Large intestine (tissue), 3 donors: Measurements from ENCODE around the gene ANKRD11. TPM values are rescaled to one million over a fixed set of nuclear protein-coding genes. Genes with fewer than 3 reads are reported as not detected.
"Not testable (repeated sequence)": the region's sequence is repeated elsewhere in the genome, so short reads cannot be mapped to it uniquely, and the experiment has no call there.

Experiments
- DNase-seq, 2 donors: peaks; one replicate each; pipeline versions ENCODE4 v3.0.0 to v3.0.0-alpha.2; 2013
- H3K27ac ChIP-seq: one replicate; pipeline ENCODE4 v1.5.1; 2013; ENCODE audit warnings: low read length
- H3K27me3 ChIP-seq: 2 replicates; pipeline ENCODE4 v1.6.1; 2013; ENCODE audit warnings: low read length; ENCODE audit not compliant: control insufficient read depth, insufficient read depth
- H3K36me3 ChIP-seq: 2 replicates; pipeline ENCODE4 v1.6.1; 2013; ENCODE audit warnings: low read length; ENCODE audit not compliant: control insufficient read depth, insufficient read depth
- H3K4me1 ChIP-seq: one replicate; pipeline ENCODE4 v1.6.1; 2013; ENCODE audit warnings: low read length; ENCODE audit not compliant: control insufficient read depth, insufficient read depth
- H3K4me3 ChIP-seq: one replicate; pipeline ENCODE4 v1.5.1; 2013; ENCODE audit warnings: low read length
- H3K9me3 ChIP-seq: one replicate; pipeline ENCODE4 v1.6.1; 2013; ENCODE audit warnings: mild to moderate bottlenecking, low read depth, low read length, moderate library complexity; ENCODE audit not compliant: control insufficient read depth
- WGBS: methylation state at CpG from one replicate; pipeline ENCODE4 v1.1.5; 2013; ENCODE audit warnings: low lambda C conversion rate; ENCODE audit not compliant: insufficient coverage; 5-methylcytosine and 5-hydroxymethylcytosine counted together
- polyA plus RNA-seq: library from polyadenylated mRNA; unstranded; fragments of 120-200 nt; gene quantifications from one replicate; pipeline ENCODE4 v1.2.1, GENCODE V29; 2013

ANKRD11 gene
- polyA plus RNA-seq, 1 donor: 83.9 TPM

GRCh38 chr16:89433363-89433984, 56.9 kb downstream of the ANKRD11 start:
- H3K4me1 ChIP-seq: peaks cover 42% of the 10 kb centered on the region
- DNase-seq, H3K36me3 ChIP-seq, H3K4me3 ChIP-seq, H3K27ac ChIP-seq, H3K9me3 ChIP-seq, H3K27me3 ChIP-seq: not testable (repeated sequence)
- WGBS: no CpG with 5 or more reads among the region's 22 CpGs

GRCh38 chr16:89431630-89432029, 58.7 kb downstream of the ANKRD11 start:
- H3K36me3 ChIP-seq: peaks cover 6% of the 10 kb centered on the region
- no peaks in the 10 kb centered on the region for H3K27me3 ChIP-seq
- DNase-seq: no peak
- no peaks in the 10 kb centered on the region for H3K9me3 ChIP-seq
- H3K27ac ChIP-seq: peak overlapping the region; percentile 51
- no CpG with 5 or more reads among the region's 4 CpGs for WGBS
- H3K4me3 ChIP-seq: no peak overlapping the region
- H3K4me1 ChIP-seq: peaks cover 28% of the 10 kb centered on the region

DNA sequence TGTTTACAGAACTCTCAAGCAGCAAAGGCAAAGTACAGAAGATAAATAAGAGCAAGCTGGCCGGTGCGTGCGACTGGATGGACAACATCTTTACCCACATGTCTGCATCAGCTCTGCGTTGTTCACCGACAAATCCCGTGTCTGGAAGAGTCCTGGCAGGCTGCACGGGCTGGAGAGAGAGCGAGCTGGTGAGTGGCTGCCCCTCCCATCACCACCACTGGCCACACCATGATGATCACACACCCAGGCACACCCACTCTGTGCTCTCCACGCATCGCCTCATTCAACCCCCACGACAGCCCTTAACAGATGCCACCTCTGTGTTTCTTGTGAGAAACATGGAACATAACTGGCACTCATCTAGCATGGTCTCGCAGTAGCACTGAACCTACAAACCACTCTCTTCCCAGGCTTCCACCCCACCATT, 59.2 kb downstream of the ANKRD11 start:
- peak overlapping the region; percentile 51 for H3K27ac ChIP-seq
- no peaks in the 10 kb centered on the region for H3K27me3 ChIP-seq
- peaks cover 28% of the 10 kb centered on the region for H3K4me1 ChIP-seq
- peak in 1 of 2 donors; percentile 52 for DNase-seq
- no CpG with 5 or more reads among the region's 12 CpGs for WGBS
- H3K9me3 ChIP-seq: no peaks in the 10 kb centered on the region
- H3K36me3 ChIP-seq: peaks cover 9% of the 10 kb centered on the region
- H3K4me3 ChIP-seq: no peak overlapping the region

GRCh38 chr16:89430436-89431157, 59.8 kb downstream of the ANKRD11 start:
- Histone ChIP-seq H3K36me3 (peaks cover 9% of the 10 kb centered on the region), H3K27me3 (no peaks in the 10 kb centered on the region), H3K4me3 (no peak overlapping the region), H3K9me3 (no peaks in the 10 kb centered on the region), H3K27ac (peak overlapping the region; percentile 51), H3K4me1 (peaks cover 28% of the 10 kb centered on the region)
- 50% methylated on average over 1 of the region's 19 CpGs for WGBS
- DNase-seq: peak; percentile 74 to 81

- H3K4me1 ChIP-seq: peaks cover 24% of the 10 kb centered on the region
- H3K36me3 ChIP-seq, DNase-seq, H3K27me3 ChIP-seq, H3K27ac ChIP-seq, H3K4me3 ChIP-seq, H3K9me3 ChIP-seq: not testable (repeated sequence)
- no CpG with 5 or more reads among the region's 7 CpGs for WGBS
Measured at GRCh38 chr16:89428605-89429004, 61.8 kb downstream of the ANKRD11 start.

DNA sequence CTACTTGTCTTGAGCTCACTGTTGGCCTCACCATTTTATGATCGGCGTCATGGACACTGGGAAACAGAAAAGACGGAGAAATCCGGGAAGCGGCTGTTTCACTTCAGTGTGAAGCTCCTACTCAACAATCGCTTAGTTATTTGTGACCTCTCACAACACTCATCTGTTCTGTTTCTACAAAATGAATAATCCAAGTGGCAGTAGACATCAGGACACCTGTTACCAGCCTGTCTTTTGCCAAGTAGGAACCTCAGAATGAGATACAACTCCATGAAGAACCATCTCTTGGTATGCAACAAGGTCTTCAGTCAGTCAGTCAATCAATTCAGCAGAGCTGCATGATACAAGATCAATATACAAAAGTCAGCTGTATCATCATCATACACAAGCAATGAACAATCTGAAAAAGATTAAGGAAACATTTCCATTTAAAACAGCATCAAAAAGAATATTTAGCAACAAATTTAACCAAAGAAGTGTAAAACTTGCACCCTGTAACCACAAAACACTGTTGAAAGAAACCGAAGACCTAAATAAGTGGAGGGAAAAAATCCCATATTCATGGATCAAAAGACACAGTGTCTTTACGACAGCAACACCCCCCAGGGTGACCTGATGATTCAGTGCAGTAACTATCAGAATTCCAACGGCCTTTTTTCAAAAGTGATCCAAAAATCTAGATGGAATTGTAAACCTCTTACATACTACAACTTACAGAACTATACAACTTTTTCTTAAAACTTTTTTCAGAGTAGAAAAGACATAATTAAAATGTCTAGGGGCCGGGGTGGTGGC, 63.4 kb downstream of the ANKRD11 start:
- Histone ChIP-seq H3K4me3 (no peak overlapping the region), H3K9me3 (no peaks in the 10 kb centered on the region), H3K27ac (no peak overlapping the region), H3K27me3 (no peaks in the 10 kb centered on the region), H3K36me3 (peaks cover 9% of the 10 kb centered on the region), H3K4me1 (peaks cover 15% of the 10 kb centered on the region)
- WGBS: 100% methylated on average over 1 of the region's 10 CpGs
- DNase-seq: no peak

DNA sequence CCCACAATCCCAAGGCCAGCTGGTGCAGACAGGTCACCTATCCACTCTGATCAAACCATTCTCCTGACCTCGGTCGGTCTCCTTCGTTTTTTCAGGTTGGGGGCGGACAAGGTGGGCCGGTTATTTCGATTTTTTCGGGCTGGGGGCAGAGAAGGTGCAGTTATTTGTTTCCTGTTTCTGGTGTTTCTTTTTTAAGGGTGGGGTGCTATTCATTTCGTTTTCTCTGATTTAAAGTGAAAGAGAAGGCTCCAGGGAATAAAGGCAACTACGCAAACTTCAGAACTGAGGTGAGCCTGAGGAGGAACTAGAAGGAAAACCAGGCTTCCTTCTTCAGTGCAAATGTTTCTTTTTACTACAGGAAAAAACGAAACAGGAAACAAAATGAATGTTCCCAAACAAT, 64.8 kb downstream of the ANKRD11 start:
- no peak for DNase-seq
- Histone ChIP-seq H3K4me3 (no peak overlapping the region), H3K4me1 (peaks cover 2% of the 10 kb centered on the region), H3K27ac (no peak overlapping the region), H3K9me3 (no peaks in the 10 kb centered on the region), H3K27me3 (no peaks in the 10 kb centered on the region), H3K36me3 (peaks cover 9% of the 10 kb centered on the region)
- WGBS: 85% methylated on average over 3 of the region's 10 CpGs

DNA sequence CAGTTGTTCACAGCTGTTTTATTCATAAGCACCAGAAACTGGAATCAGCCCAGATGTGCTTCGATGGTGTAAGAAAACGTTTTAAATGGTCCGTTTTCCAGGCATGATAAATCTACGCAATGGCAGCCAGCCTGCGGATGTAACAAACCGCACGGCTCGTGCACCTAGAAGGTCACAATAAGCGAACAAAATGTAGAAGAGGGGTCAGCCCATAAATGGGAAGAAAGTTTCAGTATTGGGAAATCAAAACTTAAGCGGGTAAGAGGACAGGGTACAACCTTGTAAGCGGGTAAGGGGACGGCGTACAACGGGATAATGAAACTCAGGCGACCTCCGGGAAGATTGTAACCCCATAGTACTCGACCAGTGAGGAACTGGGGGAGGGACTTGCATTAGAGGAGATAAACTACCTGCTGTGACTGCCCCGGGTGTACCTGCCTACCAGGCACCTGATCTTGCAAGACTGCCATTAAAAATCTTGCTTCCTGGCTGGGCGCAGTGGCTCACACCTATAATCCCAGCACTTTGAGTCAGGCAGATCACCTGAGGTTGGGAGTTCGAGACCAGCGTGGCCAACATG, 66.6 kb downstream of the ANKRD11 start:
- 92% methylated on average over 9 of the region's 21 CpGs for WGBS
- Histone ChIP-seq H3K4me1 (peaks cover 3% of the 10 kb centered on the region), H3K27me3 (no peaks in the 10 kb centered on the region), H3K4me3 (no peak overlapping the region), H3K27ac (no peak overlapping the region), H3K9me3 (no peaks in the 10 kb centered on the region), H3K36me3 (peaks cover 11% of the 10 kb centered on the region)
- DNase-seq: no peak

DNA sequence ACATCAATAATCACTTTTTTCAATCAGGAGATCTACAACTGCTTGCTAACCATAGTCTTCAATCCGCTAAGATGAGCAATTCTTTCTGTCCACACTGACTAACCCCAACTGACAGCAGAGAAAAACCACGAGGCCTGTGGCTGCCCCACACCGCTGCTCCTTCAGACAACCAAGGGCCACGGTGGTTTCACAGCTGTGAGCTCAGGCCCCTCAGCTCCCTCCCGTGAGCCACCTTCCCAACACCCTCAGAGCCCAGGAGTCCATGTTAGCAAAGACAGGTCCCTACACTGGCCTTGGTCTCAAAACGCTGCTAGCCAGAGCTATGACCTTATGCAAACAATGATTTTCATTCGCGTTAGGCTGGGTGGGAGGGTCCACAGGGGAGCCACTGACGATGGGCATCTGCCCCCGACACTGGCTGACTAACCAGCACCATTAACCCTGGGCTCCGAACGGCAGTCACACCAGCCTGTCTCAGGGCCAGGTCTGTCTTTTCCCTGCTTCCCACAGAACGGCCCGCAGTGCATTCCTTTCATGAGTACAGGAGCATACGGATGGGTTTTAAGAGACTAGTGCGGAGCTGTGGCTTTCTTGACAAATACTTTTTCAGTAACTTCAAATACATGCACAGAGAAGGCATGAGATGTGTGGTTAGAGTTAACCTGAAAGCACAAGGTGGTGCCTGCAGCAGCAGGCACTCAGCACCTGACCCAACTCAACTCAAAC, 67.3 kb downstream of the ANKRD11 start:
- peaks cover 9% of the 10 kb centered on the region for H3K4me1 ChIP-seq
- H3K27ac ChIP-seq: no peak overlapping the region
- WGBS: 83% methylated on average over 1 of the region's 16 CpGs

DNA sequence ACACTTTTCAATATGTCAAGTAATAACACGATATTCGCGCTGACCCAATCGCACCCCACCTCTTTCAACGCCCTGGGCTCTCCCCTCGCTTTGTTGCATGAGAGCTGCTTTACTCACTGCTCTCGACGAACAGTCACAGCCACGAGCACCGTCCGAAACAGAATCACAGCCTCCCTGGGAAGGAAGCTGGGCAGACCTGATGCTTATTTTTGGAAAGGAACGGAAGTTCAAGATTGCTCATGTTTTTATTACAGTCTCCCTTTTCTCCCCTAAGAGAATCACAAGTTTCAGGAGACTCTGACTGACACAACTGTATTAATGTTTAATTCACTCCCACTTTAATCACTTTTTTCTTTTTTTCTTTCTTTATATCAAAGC, 67.8 kb downstream of the ANKRD11 start:
- no peak overlapping the region for H3K4me3 ChIP-seq
- no peaks in the 10 kb centered on the region for H3K27me3 ChIP-seq
- H3K27ac ChIP-seq: no peak overlapping the region
- peaks cover 14% of the 10 kb centered on the region for H3K4me1 ChIP-seq
- WGBS: 100% methylated on average over 4 of the region's 12 CpGs
- no peak for DNase-seq
- H3K9me3 ChIP-seq: no peaks in the 10 kb centered on the region
- H3K36me3 ChIP-seq: peaks cover 11% of the 10 kb centered on the region

More for the DNA sequence above, 67.3 kb downstream of the ANKRD11 start:
- no peak for DNase-seq
- no peak overlapping the region for H3K4me3 ChIP-seq
- H3K27me3 ChIP-seq: no peaks in the 10 kb centered on the region
- H3K36me3 ChIP-seq: peaks cover 11% of the 10 kb centered on the region
- H3K9me3 ChIP-seq: no peaks in the 10 kb centered on the region
